Measurements from ENCODE around the gene TTC39B.

DNA sequence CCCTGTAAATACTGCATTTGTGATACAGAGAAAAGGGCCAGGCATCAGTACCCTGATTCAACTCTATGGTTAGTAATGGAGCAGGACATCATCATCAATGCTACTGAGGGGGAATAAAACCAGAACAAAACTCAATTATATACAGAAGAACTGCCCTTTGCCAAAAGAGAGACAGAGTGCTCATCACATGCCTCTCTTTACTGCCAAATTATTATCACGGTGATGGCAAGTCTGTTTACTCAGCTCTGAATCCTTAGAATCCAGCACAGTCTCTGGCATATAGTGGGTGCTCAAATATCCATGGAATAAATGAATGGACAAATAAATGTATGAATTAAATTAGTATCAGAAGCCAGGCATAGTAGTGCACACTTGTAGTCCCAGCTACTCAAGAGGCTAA lies 130.2 kb downstream of the TTC39B start:
- TF ChIP-seq CTCF (IDR thresholded peaks at IDR 0.05): no peak
- no peak for TF ChIP-seq POLR2A (IDR thresholded peaks at IDR 0.05)
